OCI-LY3 (cell line): ENCODE results near the gene HIVEP3.

Source experiments
- H2AFZ ChIP-seq: fragments of 200-600, 300-600 bp; shearing (Covaris generic); 2 replicates; pipeline ENCODE4 v1.6.0; 2014; ENCODE audit warnings: antibody characterized with exemption, low read depth, low read length
- H3K27ac ChIP-seq: fragments of 200-600, 300-600 bp; sonication (generic); 2 replicates; pipeline ENCODE4 v1.5.1; 2014; ENCODE audit warnings: mild to moderate bottlenecking, low read length, moderate library complexity, mixed read lengths
- H3K27me3 ChIP-seq: fragments of 200-600, 300-600 bp; sonication (generic); 2 replicates; pipeline ENCODE4 v1.6.1; 2014; ENCODE audit warnings: low read depth, low read length, mixed read lengths
- H3K36me3 ChIP-seq: fragments of 200-600, 300-600 bp; sonication (generic); replicated peaks from 2 replicates; pipeline ENCODE3; 2014; ENCODE audit warnings: low read depth, low read length, mixed read lengths
- H3K4me1 ChIP-seq: fragments of 300-600, 200-600 bp; sonication (generic); 2 replicates; pipeline ENCODE4 v1.6.1; 2014; ENCODE audit warnings: low read length, mixed read lengths
- H3K4me2 ChIP-seq: fragments of 200-600, 300-600 bp; sonication (generic); 2 replicates; pipeline ENCODE4 v1.6.1; 2014; ENCODE audit warnings: low read length, mixed read lengths
- H3K4me3 ChIP-seq: fragments of 300-600, 200-600 bp; sonication (generic); 2 replicates; pipeline ENCODE4 v1.5.1; 2014; ENCODE audit warnings: antibody characterized with exemption, mild to moderate bottlenecking, low read length, moderate library complexity
- H3K79me2 ChIP-seq: fragments of 300-600, 200-600 bp; shearing (Covaris generic); 2 replicates; pipeline ENCODE4 v1.6.1; 2014; ENCODE audit warnings: mild to moderate bottlenecking, low read length, mixed read lengths
- H3K9ac ChIP-seq: fragments of 300-600, 200-600 bp; shearing (Covaris generic); 2 replicates; pipeline ENCODE4 v1.6.0; 2014; ENCODE audit warnings: mild to moderate bottlenecking, low read length, moderate library complexity
- H3K9me3 ChIP-seq: fragments of 200-600, 300-600 bp; shearing (Covaris generic); 2 replicates; pipeline ENCODE4 v1.6.1; 2014; ENCODE audit warnings: low read length, mixed read lengths; ENCODE audit not compliant: insufficient read depth
- H4K20me1 ChIP-seq: fragments of 200-600, 300-600 bp; sonication (generic); 2 replicates; pipeline ENCODE4 v1.6.1; 2016; ENCODE audit warnings: low read length, mixed read lengths; ENCODE audit not compliant: insufficient read depth
- EZH2phosphoT487 ChIP-seq: fragments of 200-600 bp; shearing (Covaris generic); IDR thresholded peaks from 2 replicates; pipeline ENCODE4 v1.6.1; 2018; ENCODE audit warnings: antibody characterized with exemption, mixed run types, low read depth
- TF ChIP-seq, protein P1 (sequence below): fragments of 200-600, 300-600 bp; sonication (generic); IDR thresholded peaks from 2 replicates; pipeline ENCODE4 v1.5.1; 2014; ENCODE audit warnings: antibody characterized with exemption, low read length, low read depth

The HIVEP3 gene

DNA sequence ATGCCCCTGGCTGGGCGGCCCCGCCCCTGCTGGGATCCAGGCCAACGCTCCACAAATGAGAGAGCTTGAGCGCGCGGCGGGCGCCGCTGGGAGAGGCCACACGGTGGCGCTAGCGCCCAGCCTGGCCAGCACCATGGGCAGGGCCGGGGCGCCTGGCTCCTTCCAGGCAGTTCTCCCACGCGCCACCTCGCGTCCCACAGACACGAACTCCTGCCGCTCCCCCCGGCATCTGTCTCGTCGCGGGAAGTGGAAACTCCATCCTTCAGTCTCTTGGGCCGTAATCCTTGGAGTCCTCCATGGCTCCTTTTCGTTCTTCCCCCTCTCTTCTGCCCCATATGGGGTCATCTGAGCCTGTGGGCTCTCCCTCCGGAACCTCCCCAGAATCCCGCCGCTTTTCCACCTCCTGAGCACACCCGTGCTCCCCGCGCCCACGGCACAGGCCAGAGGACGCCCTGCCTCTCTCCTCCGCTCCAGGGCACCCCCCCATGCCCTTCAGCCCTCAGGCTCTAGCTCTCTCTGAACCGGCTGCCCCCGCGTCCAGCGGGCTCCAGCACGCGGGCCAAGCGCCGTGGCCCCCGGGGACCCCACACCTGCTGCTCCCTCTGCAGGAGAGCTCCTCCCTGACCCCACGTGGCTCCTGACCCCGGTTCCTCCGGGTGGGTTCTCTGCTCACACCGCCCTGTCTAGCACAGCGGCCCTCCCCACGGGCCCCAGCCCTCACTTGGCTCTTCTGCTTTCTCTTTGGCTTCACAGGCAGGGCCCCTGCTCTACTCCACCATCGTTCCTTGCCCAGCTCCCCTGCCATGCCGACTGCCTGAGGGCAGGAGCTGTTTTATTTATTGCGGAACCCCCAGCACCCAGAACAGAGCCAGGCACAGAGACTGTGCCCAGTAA is 402.3 kb downstream of the HIVEP3 start:
- H2AFZ ChIP-seq = no peak overlapping the region
- H3K4me3 ChIP-seq = no peak overlapping the region

DNA sequence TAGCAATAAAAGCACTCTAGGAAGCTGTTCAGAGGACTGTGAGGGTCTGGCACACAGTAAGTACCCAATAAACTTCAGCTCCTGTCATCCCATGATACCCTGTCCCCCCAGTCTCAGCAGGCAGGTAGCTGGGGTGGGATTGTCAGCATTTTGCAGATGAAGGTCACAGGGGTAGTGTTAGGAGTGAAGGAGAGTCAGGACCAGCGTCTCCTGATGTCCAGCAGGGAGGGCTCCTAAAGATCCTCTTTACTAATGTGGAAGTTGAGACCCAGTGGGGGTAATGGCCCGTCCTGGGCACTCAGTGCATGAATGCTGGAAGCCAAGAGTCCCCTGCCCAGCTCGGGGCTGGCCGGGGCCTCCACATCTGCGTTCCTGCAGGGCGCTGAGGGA is 402.9 kb downstream of the HIVEP3 start:
- TF ChIP-seq, protein P1, sequence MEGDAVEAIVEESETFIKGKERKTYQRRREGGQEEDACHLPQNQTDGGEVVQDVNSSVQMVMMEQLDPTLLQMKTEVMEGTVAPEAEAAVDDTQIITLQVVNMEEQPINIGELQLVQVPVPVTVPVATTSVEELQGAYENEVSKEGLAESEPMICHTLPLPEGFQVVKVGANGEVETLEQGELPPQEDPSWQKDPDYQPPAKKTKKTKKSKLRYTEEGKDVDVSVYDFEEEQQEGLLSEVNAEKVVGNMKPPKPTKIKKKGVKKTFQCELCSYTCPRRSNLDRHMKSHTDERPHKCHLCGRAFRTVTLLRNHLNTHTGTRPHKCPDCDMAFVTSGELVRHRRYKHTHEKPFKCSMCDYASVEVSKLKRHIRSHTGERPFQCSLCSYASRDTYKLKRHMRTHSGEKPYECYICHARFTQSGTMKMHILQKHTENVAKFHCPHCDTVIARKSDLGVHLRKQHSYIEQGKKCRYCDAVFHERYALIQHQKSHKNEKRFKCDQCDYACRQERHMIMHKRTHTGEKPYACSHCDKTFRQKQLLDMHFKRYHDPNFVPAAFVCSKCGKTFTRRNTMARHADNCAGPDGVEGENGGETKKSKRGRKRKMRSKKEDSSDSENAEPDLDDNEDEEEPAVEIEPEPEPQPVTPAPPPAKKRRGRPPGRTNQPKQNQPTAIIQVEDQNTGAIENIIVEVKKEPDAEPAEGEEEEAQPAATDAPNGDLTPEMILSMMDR = no peak
- no peak for TF ChIP-seq EZH2phosphoT487
- Histone ChIP-seq H3K4me3 (no peak overlapping the region), H2AFZ (no peak overlapping the region), H3K27me3 (no peaks in the 10 kb centered on the region), H4K20me1 (peaks cover 8% of the 10 kb centered on the region; the same call in 1 of the 2 replicates), H3K9me3 (no peaks in the 10 kb centered on the region), H3K4me2 (no peak overlapping the region), H3K36me3 (peaks cover 52% of the 10 kb centered on the region), H3K9ac (no peak overlapping the region), H3K27ac (no peak overlapping the region), H3K4me1 (no peaks in the 10 kb centered on the region), H3K79me2 (no peaks in the 10 kb centered on the region)

More for the DNA sequence above, 402.3 kb downstream of the HIVEP3 start:
- Histone ChIP-seq H3K79me2 (no peaks in the 10 kb centered on the region), H4K20me1 (peaks cover 9% of the 10 kb centered on the region; the same call in 1 of the 2 replicates), H3K27ac (no peak overlapping the region), H3K4me2 (no peak overlapping the region), H3K9me3 (no peaks in the 10 kb centered on the region), H3K36me3 (peaks cover 54% of the 10 kb centered on the region), H3K4me1 (no peaks in the 10 kb centered on the region), H3K27me3 (no peaks in the 10 kb centered on the region), H3K9ac (no peak overlapping the region)
- no peak for TF ChIP-seq EZH2phosphoT487
- TF ChIP-seq, protein P1 = peak; percentile 62

DNA sequence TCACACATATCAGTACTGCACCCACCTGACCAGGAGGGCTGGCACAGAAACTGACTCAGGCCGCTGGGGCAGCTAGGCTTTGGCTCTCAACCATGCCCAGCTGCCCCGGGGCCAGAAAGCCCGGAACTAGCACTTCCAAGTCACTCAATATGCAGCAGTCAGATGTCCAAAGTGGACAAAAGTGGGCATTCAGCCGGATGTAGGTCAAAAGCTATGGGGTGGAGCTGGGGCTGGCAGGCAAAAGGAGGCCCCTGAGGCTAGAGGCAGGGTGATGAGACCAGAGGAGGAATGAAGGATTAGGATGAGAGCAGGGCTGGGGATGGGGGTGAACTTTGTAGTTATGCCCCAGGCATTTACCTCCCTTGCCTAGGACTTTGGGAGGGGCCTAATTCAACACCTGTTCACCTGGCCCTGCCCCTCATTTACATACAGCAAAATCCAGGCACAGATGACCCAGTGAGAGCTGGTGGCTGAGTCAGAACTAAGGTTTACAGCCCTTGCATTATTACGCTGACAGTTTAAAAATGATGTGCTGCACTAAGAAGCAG is 403.5 kb downstream of the HIVEP3 start:
- no peaks in the 10 kb centered on the region for H3K4me1 ChIP-seq
- no peaks in the 10 kb centered on the region for H3K27me3 ChIP-seq
- TF ChIP-seq, protein P1 = no peak
- H3K4me3 ChIP-seq = no peak overlapping the region
- H3K79me2 ChIP-seq = no peaks in the 10 kb centered on the region
- H3K36me3 ChIP-seq = peaks cover 50% of the 10 kb centered on the region
- H3K4me2 ChIP-seq = no peak overlapping the region
- no peak overlapping the region for H3K9ac ChIP-seq
- no peaks in the 10 kb centered on the region for H3K9me3 ChIP-seq
- H2AFZ ChIP-seq = no peak overlapping the region
- H4K20me1 ChIP-seq = 0 out of 2 replicates have a peak, but pooled peaks cover 4% of the 10 kb centered on the region
- H3K27ac ChIP-seq = no peak overlapping the region

DNA sequence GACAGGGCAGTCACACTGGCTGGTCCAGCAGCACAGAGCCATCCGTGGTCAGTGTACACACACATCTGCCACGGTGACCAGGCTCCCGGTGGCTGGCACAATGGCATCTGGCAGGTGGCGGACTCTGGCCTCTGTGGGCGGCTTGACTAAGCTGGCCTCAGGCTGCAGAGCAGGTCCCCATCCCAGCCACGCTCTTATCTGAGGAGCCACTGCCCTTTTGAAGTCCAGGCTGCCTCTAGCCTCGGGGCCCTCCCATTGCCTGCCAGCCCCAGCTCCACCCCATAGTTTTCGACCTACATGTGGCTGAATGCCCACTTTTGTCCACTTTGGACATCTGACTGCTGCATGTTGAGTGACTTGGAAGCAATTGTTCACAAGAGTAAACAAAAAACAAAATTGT is 404.3 kb downstream of the HIVEP3 start:
- peaks cover 45% of the 10 kb centered on the region for H3K36me3 ChIP-seq
- H3K27me3 ChIP-seq = no peaks in the 10 kb centered on the region
- H3K9ac ChIP-seq = no peak overlapping the region
- H3K4me3 ChIP-seq = no peak overlapping the region
- no peak overlapping the region for H3K4me2 ChIP-seq
- no peak overlapping the region for H3K27ac ChIP-seq
- no peak for TF ChIP-seq EZH2phosphoT487
- TF ChIP-seq, protein P1 = no peak
- no peaks in the 10 kb centered on the region for H3K9me3 ChIP-seq
- H4K20me1 ChIP-seq = 0 out of 2 replicates have a peak, but pooled peaks cover 3% of the 10 kb centered on the region
- H2AFZ ChIP-seq = no peak overlapping the region
- H3K4me1 ChIP-seq = peaks cover 1% of the 10 kb centered on the region; the same call in 1 of the 2 replicates
- no peaks in the 10 kb centered on the region for H3K79me2 ChIP-seq
